Neuronal stem cell (in vitro differentiated cells): ENCODE results near the gene ACTRT3.

Experiments used
- DNase-seq: peaks from one replicate; pipeline ENCODE4 v3.0.0-alpha.2; 2013; ENCODE audit warnings: low spot score
- H2AFZ ChIP-seq: one replicate; pipeline ENCODE4 v1.6.1; 2013; ENCODE audit warnings: mild to moderate bottlenecking, low read length, inconsistent platforms
- H2AK5ac ChIP-seq: 2 replicates; pipeline ENCODE4 v1.6.1; 2013; ENCODE audit warnings: low read depth, mild to moderate bottlenecking, inconsistent platforms, low read length, moderate library complexity, mixed read lengths
- H2BK120ac ChIP-seq: 2 replicates; pipeline ENCODE4 v1.6.1; 2013; ENCODE audit warnings: low read depth, mild to moderate bottlenecking, inconsistent platforms, low read length, moderate library complexity, mixed read lengths
- H2BK12ac ChIP-seq: one replicate; pipeline ENCODE4 v1.6.1; 2013; ENCODE audit warnings: low read length, inconsistent platforms
- H2BK15ac ChIP-seq: 2 replicates; pipeline ENCODE4 v1.6.1; 2013; ENCODE audit warnings: mild to moderate bottlenecking, low read length, inconsistent platforms, mixed read lengths
- H2BK5ac ChIP-seq: one replicate; pipeline ENCODE4 v1.6.1; 2013; ENCODE audit warnings: inconsistent platforms, mild to moderate bottlenecking, low read length, moderate library complexity
- H3K14ac ChIP-seq: one replicate; pipeline ENCODE4 v1.6.1; 2013; ENCODE audit warnings: low read length, inconsistent platforms
- H3K18ac ChIP-seq: 2 replicates; pipeline ENCODE4 v1.6.1; 2013; ENCODE audit warnings: low read length, inconsistent platforms
- H3K23ac ChIP-seq: 2 replicates; pipeline ENCODE4 v1.6.1; 2013; ENCODE audit warnings: low read depth, mild to moderate bottlenecking, mixed read lengths, low read length, inconsistent platforms; ENCODE audit not compliant: poor library complexity
- H3K27ac ChIP-seq: replicated peaks from 3 replicates; pipeline ENCODE4 v1.5.1; 2013; ENCODE audit warnings: low read length, inconsistent platforms
- H3K27me3 ChIP-seq, 3 experiments: 2 replicates each; pipeline ENCODE4 v1.6.1; 2013; ENCODE audit warnings: low read length in 3 of 3, mild to moderate bottlenecking in 2 of 3, inconsistent platforms in 1 of 3, low read depth in 1 of 3, mixed read lengths in 1 of 3, moderate library complexity in 1 of 3; ENCODE audit not compliant: control insufficient read depth in 3 of 3, insufficient read depth in 3 of 3
- H3K36me3 ChIP-seq, 2 donors: replicated peaks in 1 of 2; 2 replicates each; pipeline ENCODE4 v1.6.1; 2013; ENCODE audit warnings: low read length in 2 of 2; ENCODE audit not compliant: control insufficient read depth in 2 of 2, insufficient read depth in 2 of 2
- H3K4ac ChIP-seq: 2 replicates; pipeline ENCODE4 v1.6.1; 2013; ENCODE audit warnings: inconsistent platforms, mild to moderate bottlenecking, low read length, moderate library complexity
- H3K4me1 ChIP-seq, 2 donors: 1 replicate in 1 of 2; 2 replicates in 1 of 2; pipeline ENCODE4 v1.6.1; 2013; ENCODE audit warnings: low read length in 2 of 2, low read depth in 1 of 2; ENCODE audit not compliant: control insufficient read depth in 2 of 2, insufficient read depth in 1 of 2
- H3K4me2 ChIP-seq: one replicate; pipeline ENCODE4 v1.6.1; 2013; ENCODE audit warnings: mild to moderate bottlenecking, low read length, inconsistent platforms; ENCODE audit not compliant: insufficient read depth, poor library complexity, severe bottlenecking
- H3K4me3 ChIP-seq, 2 donors: 2 replicates each; pipeline ENCODE4 v1.5.1; 2013; ENCODE audit warnings: low read length in 2 of 2, mild to moderate bottlenecking in 2 of 2, inconsistent platforms in 1 of 2, moderate library complexity in 1 of 2
- H3K79me1 ChIP-seq: one replicate; pipeline ENCODE4 v1.6.1; 2013; ENCODE audit warnings: low read depth, mild to moderate bottlenecking, inconsistent platforms, low read length, moderate library complexity
- H3K9ac ChIP-seq: one replicate; pipeline ENCODE4 v1.6.1; 2013; ENCODE audit warnings: mild to moderate bottlenecking, low read depth, low read length, inconsistent platforms; ENCODE audit not compliant: poor library complexity
- H3K9me3 ChIP-seq, 2 donors: replicated peaks in 1 of 2; 2 replicates each; pipeline versions ENCODE3 to v1.6.1; 2013; ENCODE audit warnings: low read length in 2 of 2, mild to moderate bottlenecking in 2 of 2, inconsistent platforms in 1 of 2, low read depth in 1 of 2, mixed read lengths in 1 of 2, moderate library complexity in 1 of 2; ENCODE audit not compliant: control insufficient read depth in 2 of 2, insufficient read depth in 1 of 2
- H4K8ac ChIP-seq: one replicate; pipeline ENCODE4 v1.6.1; 2013; ENCODE audit warnings: low read depth, mild to moderate bottlenecking, inconsistent platforms, low read length, moderate library complexity
- H4K91ac ChIP-seq: one replicate; pipeline ENCODE4 v1.6.1; 2013; ENCODE audit warnings: low read length, low read depth, mild to moderate bottlenecking, inconsistent platforms; ENCODE audit not compliant: poor library complexity
- WGBS, 2 donors: extraction: QIAGEN DNeasy Blood & Tissue Kit; methylation state at CpG; one replicate each; pipeline ENCODE4 v1.1.7; 2013; ENCODE audit warnings: missing lambda C conversion rate in 2 of 2, mixed read lengths in 1 of 2; ENCODE audit not compliant: insufficient read length in 2 of 2, insufficient replicate concordance in 1 of 2; ENCODE audit errors: extremely low coverage in 2 of 2; 5-methylcytosine and 5-hydroxymethylcytosine counted together

The ACTRT3 gene

GRCh38 chr3:169811631-169812331 is 42.4 kb upstream of the ACTRT3 start:
- H2BK5ac ChIP-seq: no peak overlapping the region
- DNase-seq: no peak
- H3K27ac ChIP-seq: peak overlapping the region; percentile 69
- no peaks in the 10 kb centered on the region for H3K79me1 ChIP-seq
- H3K4me3 ChIP-seq: peak overlapping the region in 1 of 2 donors; percentile 79
- peak overlapping the region; percentile 41 for H3K14ac ChIP-seq
- H4K91ac ChIP-seq: no peak overlapping the region
- H3K4me1 ChIP-seq: no peaks in the 10 kb centered on the region
- H2AK5ac ChIP-seq: peak overlapping the region; percentile 84
- no CpG with 5 or more reads among the region's 29 CpGs for WGBS, 2 donors
- H3K18ac ChIP-seq: peak overlapping the region; percentile 91
- H3K27me3 ChIP-seq: no peaks in the 10 kb centered on the region
- H3K4me2 ChIP-seq: peak overlapping the region; percentile 66
- H3K4ac ChIP-seq: no peak overlapping the region
- peak overlapping the region; percentile 64 for H2AFZ ChIP-seq
- no peak overlapping the region for H2BK12ac ChIP-seq
- H3K9ac ChIP-seq: peak overlapping the region; percentile 81
- peaks cover 4% of the 10 kb centered on the region in 2 donors for H3K9me3 ChIP-seq
- peak overlapping the region; percentile 42 for H2BK120ac ChIP-seq
- H3K23ac ChIP-seq: peak overlapping the region; percentile 40
- H2BK15ac ChIP-seq: peak overlapping the region; percentile 54
- no peak overlapping the region for H4K8ac ChIP-seq
- no peaks in the 10 kb centered on the region for H3K36me3 ChIP-seq

GRCh38 chr3:169809230-169809795 is 40.0 kb upstream of the ACTRT3 start:
- Histone ChIP-seq H3K23ac (no peak overlapping the region), H3K79me1 (no peaks in the 10 kb centered on the region), H3K4me2 (no peak overlapping the region), H3K36me3 (no peaks in the 10 kb centered on the region), H4K91ac (no peak overlapping the region), H3K18ac (no peak overlapping the region), H3K27ac (no peak overlapping the region), H3K27me3 (no peaks in the 10 kb centered on the region), H2BK120ac (no peak overlapping the region), H2AFZ (no peak overlapping the region), H2BK15ac (no peak overlapping the region), H3K9me3 (peaks cover 0 to 3% of the 10 kb centered on the region in 2 donors), H3K4ac (no peak overlapping the region), H3K4me3 (no peak overlapping the region), H3K9ac (no peak overlapping the region), H4K8ac (no peak overlapping the region), H2BK12ac (no peak overlapping the region), H3K4me1 (no peaks in the 10 kb centered on the region), H3K14ac (no peak overlapping the region), H2BK5ac (no peak overlapping the region), H2AK5ac (no peak overlapping the region)
- DNase-seq: no peak
- WGBS, 2 donors: no CpG with 5 or more reads among the region's 2 CpGs

DNA sequence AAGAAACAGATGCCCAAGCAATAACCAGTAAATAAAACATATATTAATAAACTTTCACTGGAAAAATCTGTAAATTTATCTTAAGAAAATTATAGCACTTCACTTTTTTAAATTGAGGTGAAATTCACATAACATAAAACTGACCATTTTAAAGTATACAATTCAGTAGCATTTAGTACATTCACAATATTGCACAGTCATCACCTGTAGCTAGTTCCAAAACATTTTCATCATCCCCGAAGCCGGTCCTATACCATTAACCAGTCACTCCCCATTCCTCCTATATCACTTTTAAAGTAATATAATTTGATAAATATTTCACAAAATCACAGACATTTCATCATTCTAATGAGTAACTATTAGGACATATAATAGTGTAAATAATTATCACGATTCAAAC is 35.3 kb upstream of the ACTRT3 start:
- no peak overlapping the region for H3K4me2 ChIP-seq
- no peak overlapping the region for H3K4me3 ChIP-seq
- no peak overlapping the region for H3K18ac ChIP-seq
- WGBS, 2 donors: no CpG with 5 or more reads among the region's 3 CpGs
- H3K27me3 ChIP-seq: no peaks in the 10 kb centered on the region
- H2BK15ac ChIP-seq: no peak overlapping the region
- H2BK120ac ChIP-seq: no peak overlapping the region
- no peaks in the 10 kb centered on the region for H3K9me3 ChIP-seq
- no peak overlapping the region for H3K14ac ChIP-seq
- H4K91ac ChIP-seq: no peak overlapping the region
- no peak overlapping the region for H4K8ac ChIP-seq
- H3K23ac ChIP-seq: no peak overlapping the region
- H2AK5ac ChIP-seq: no peak overlapping the region
- no peak overlapping the region for H3K4ac ChIP-seq
- no peaks in the 10 kb centered on the region for H3K36me3 ChIP-seq
- no peak overlapping the region for H2BK5ac ChIP-seq
- no peak for DNase-seq
- H3K79me1 ChIP-seq: no peaks in the 10 kb centered on the region
- H3K27ac ChIP-seq: no peak overlapping the region
- H3K9ac ChIP-seq: no peak overlapping the region
- H3K4me1 ChIP-seq: no peaks in the 10 kb centered on the region
- no peak overlapping the region for H2AFZ ChIP-seq
- H2BK12ac ChIP-seq: no peak overlapping the region

GRCh38 chr3:169792359-169792758 is 23.0 kb upstream of the ACTRT3 start:
- H3K27ac ChIP-seq: no peak overlapping the region

More at GRCh38 chr3:169792359-169792758, 23.0 kb upstream of the ACTRT3 start:
- no peak overlapping the region for H2BK15ac ChIP-seq
- no peak overlapping the region for H3K9ac ChIP-seq
- no peak overlapping the region for H2AK5ac ChIP-seq
- H2BK5ac ChIP-seq: no peak overlapping the region
- no CpG with 5 or more reads among the region's 1 CpG for WGBS, 2 donors
- H3K4me1 ChIP-seq: no peaks in the 10 kb centered on the region
- no peak overlapping the region for H4K91ac ChIP-seq
- H4K8ac ChIP-seq: no peak overlapping the region
- no peak overlapping the region for H3K4ac ChIP-seq
- no peak overlapping the region for H2BK120ac ChIP-seq
- H3K14ac ChIP-seq: no peak overlapping the region
- H3K4me3 ChIP-seq: no peak overlapping the region
- no peak for DNase-seq
- H3K9me3 ChIP-seq: no peaks in the 10 kb centered on the region
- H3K36me3 ChIP-seq: peaks cover 2 to 32% of the 10 kb centered on the region in 2 donors
- no peak overlapping the region for H3K23ac ChIP-seq
- no peak overlapping the region for H3K18ac ChIP-seq
- H2AFZ ChIP-seq: no peak overlapping the region
- H2BK12ac ChIP-seq: no peak overlapping the region
- H3K79me1 ChIP-seq: no peaks in the 10 kb centered on the region
- H3K4me2 ChIP-seq: no peak overlapping the region
- no peaks in the 10 kb centered on the region for H3K27me3 ChIP-seq
